B cell (primary cell): ENCODE data around the gene MAML2. TPM values are rescaled to one million over a fixed set of nuclear protein-coding genes. Genes with fewer than 3 reads are reported as not detected.

Experiments used
- ATAC-seq: fragments of 200-7000 bp; cut with Tn5 transposase; one replicate; pipeline ENCODE4 v1.10.0; 2021; ENCODE audit warnings: low read depth, mild to moderate bottlenecking, moderate number of reproducible peaks, moderate library complexity
- CTCF ChIA-PET: fragments of 350-600 bp; sonication (Branson Sonifier 250); formaldehyde crosslinking; loops from one replicate; lab custom pipeline; 2021; ENCODE audit warnings: antibody characterized with exemption, inconsistent platforms; lab: Charles Lee
- POLR2A ChIA-PET: fragments of 350-600 bp; sonication (Branson Sonifier 250); formaldehyde crosslinking; loops from one replicate; lab custom pipeline; 2021; ENCODE audit warnings: antibody characterized with exemption; lab: Charles Lee
- DNase-seq: peaks from one replicate; pipeline ENCODE4 v3.0.0; 2013
- H2AFZ ChIP-seq: 2 replicates; pipeline ENCODE4 v1.6.1; 2012; ENCODE audit warnings: mild to moderate bottlenecking, low read depth, low read length; ENCODE audit not compliant: insufficient read depth, poor library complexity, severe bottlenecking
- H3K27ac ChIP-seq, 2 donors: 1 replicate in 1 of 2; 2 replicates in 1 of 2; pipeline ENCODE4 v1.5.1; 2012 to 2013; ENCODE audit warnings: low read length in 2 of 2, mild to moderate bottlenecking in 2 of 2, moderate library complexity in 1 of 2
- H3K27me3 ChIP-seq, 4 experiments: fragments of 200-600 bp in 1 of 4; sonication (generic) in 1 of 4; replicated peaks in 1 of 4; 1 replicate in 2 of 4; 2 replicates in 2 of 4; pipeline versions ENCODE4 v1.6.1 to v1.7.0; 2013 to 2016; ENCODE audit warnings: low read length in 3 of 4, mild to moderate bottlenecking in 2 of 4, mixed read lengths in 1 of 4, moderate library complexity in 1 of 4; ENCODE audit not compliant: insufficient read depth in 4 of 4, control insufficient read depth in 3 of 4; ENCODE audit errors: control extremely low read depth in 1 of 4
- H3K36me3 ChIP-seq, 2 experiments: replicated peaks in 1 of 2; 1 replicate in 1 of 2; 2 replicates in 1 of 2; pipeline versions ENCODE4 v1.6.1 to v1.7.1; 2013; ENCODE audit warnings: low read length in 1 of 2; ENCODE audit not compliant: insufficient read depth in 2 of 2, control insufficient read depth in 1 of 2; ENCODE audit errors: control extremely low read depth in 1 of 2, extremely low read depth in 1 of 2
- H3K4me1 ChIP-seq, 2 donors: fragments of 200-600 bp in 1 of 2; sonication (generic) in 1 of 2; 1 replicate in 1 of 2; 2 replicates in 1 of 2; pipeline versions ENCODE4 v1.5.1 to v1.6.1; 2013 to 2017; ENCODE audit warnings: low read length in 2 of 2; ENCODE audit not compliant: control insufficient read depth in 2 of 2, insufficient read depth in 2 of 2
- H3K4me2 ChIP-seq: replicated peaks from 2 replicates; pipeline ENCODE3; 2012; ENCODE audit warnings: mild to moderate bottlenecking, low read depth, low read length; ENCODE audit not compliant: poor library complexity, severe bottlenecking
- H3K4me3 ChIP-seq, 5 experiments: fragments of 200-600 bp in 1 of 5; sonication (generic) in 1 of 5; 1 replicate in 3 of 5; 2 replicates in 2 of 5; pipeline versions ENCODE4 v1.5.1 to v1.7.0; 2011 to 2016; ENCODE audit warnings: low read length in 4 of 5, mild to moderate bottlenecking in 4 of 5, low read depth in 2 of 5, control low read depth in 1 of 5, moderate library complexity in 1 of 5; ENCODE audit not compliant: insufficient read depth in 1 of 5; ENCODE audit errors: control extremely low read depth in 1 of 5, extremely low read depth in 1 of 5
- H3K79me2 ChIP-seq: fragments of 200-600 bp; sonication (generic); one replicate; pipeline ENCODE4 v1.6.0; 2016; ENCODE audit warnings: low read length; ENCODE audit not compliant: control insufficient read depth, insufficient read depth
- H3K9ac ChIP-seq: fragments of 200-600 bp; sonication (generic); 2 replicates; pipeline ENCODE4 v1.6.1; 2017; ENCODE audit warnings: mild to moderate bottlenecking, low read length, moderate library complexity
- H3K9me3 ChIP-seq, 3 donors: one replicate each; pipeline versions ENCODE4 v1.6.1 to v1.7.1; 2013; ENCODE audit warnings: low read length in 2 of 3; ENCODE audit not compliant: control insufficient read depth in 2 of 3, insufficient read depth in 1 of 3; ENCODE audit errors: control extremely low read depth in 1 of 3
- H4K20me1 ChIP-seq: 2 replicates; pipeline ENCODE4 v1.6.0; 2012; ENCODE audit warnings: mild to moderate bottlenecking, low read length; ENCODE audit not compliant: insufficient read depth, control insufficient read depth, poor library complexity, severe bottlenecking
- H3K27ac Mint-ChIP-seq: one replicate; pipeline ENCODE4 v1.8.0; 2021; ENCODE audit warnings: mixed read lengths
- H3K27me3 Mint-ChIP-seq: one replicate; pipeline ENCODE4 v1.8.0; 2021; ENCODE audit warnings: mixed read lengths
- H3K4me1 Mint-ChIP-seq: one replicate; pipeline ENCODE4 v1.8.0; 2021; ENCODE audit warnings: mixed read lengths
- H3K4me3 Mint-ChIP-seq: one replicate; pipeline ENCODE4 v1.8.0; 2021; ENCODE audit warnings: mixed read lengths
- H3K9me3 Mint-ChIP-seq: one replicate; pipeline ENCODE4 v1.8.0; 2022; ENCODE audit warnings: mixed read lengths; ENCODE audit not compliant: insufficient read depth
- EZH2 ChIP-seq: IDR thresholded peaks from 2 replicates; pipeline ENCODE4 v1.6.1; 2012; ENCODE audit warnings: borderline replicate concordance, low read depth, mild to moderate bottlenecking, moderate library complexity, low read length; ENCODE audit not compliant: insufficient read depth, poor library complexity, severe bottlenecking
- WGBS: methylation state at CpG from one replicate; pipeline ENCODE4 v1.1.5; 2013; ENCODE audit warnings: missing lambda C conversion rate; ENCODE audit not compliant: insufficient coverage; 5-methylcytosine and 5-hydroxymethylcytosine counted together
- intact Hi-C: fragments of 100-400 bp; cut with micrococcal nuclease; formaldehyde crosslinking; loops from one replicate; pipeline ENCODE4 v1.10.0; 2022
- polyA plus RNA-seq: library from polyadenylated mRNA; depleted of rRNA; stranded (reverse); fragments of >200 nt; gene quantifications from 2 replicates; pipeline ENCODE4 v1.2.3, GENCODE V29; 2012
- total RNA-seq, 2 donors: library from RNA; stranded (reverse); fragments of 120-200 nt in 1 of 2; gene quantifications; 1 replicate in 1 of 2; 2 replicates in 1 of 2; pipeline versions ENCODE4 v1.2.3 to v1.2.4, GENCODE V29; 2013 to 2022
- TF ChIP-seq, protein P1 (sequence below): fragments of 200-600 bp; IDR thresholded peaks from one replicate; pipeline ENCODE4 v1.8.0; 2022; ENCODE audit warnings: antibody characterized with exemption, mild to moderate bottlenecking

MAML2 gene
- total and polyA plus RNA-seq, 2 donors (not counting 1 experiment from before 2014, with no cell fraction given): 10.7 to 26.4 TPM

- no peaks in the 10 kb centered on the region for H3K4me1 Mint-ChIP-seq
- POLR2A ChIA-PET: no interaction called here
- no peaks in the 10 kb centered on the region for H4K20me1 ChIP-seq
- no peaks in the 10 kb centered on the region for H3K79me2 ChIP-seq
- CTCF ChIA-PET: no interaction called here
- H3K27me3 Mint-ChIP-seq: no peaks in the 10 kb centered on the region
- H3K27ac Mint-ChIP-seq: no peak overlapping the region
- H3K9me3 ChIP-seq: no peaks in the 10 kb centered on the region
- no CpG with 5 or more reads among the region's 1 CpG for WGBS
- ATAC-seq (no peak), DNase-seq (no peak)
- no peaks in the 10 kb centered on the region for H3K36me3 ChIP-seq
- intact Hi-C loops: no loop called here
- H2AFZ ChIP-seq: no peak overlapping the region
- no peak overlapping the region for H3K27ac ChIP-seq
- H3K4me1 ChIP-seq: no peaks in the 10 kb centered on the region
- TF ChIP-seq, protein P1, sequence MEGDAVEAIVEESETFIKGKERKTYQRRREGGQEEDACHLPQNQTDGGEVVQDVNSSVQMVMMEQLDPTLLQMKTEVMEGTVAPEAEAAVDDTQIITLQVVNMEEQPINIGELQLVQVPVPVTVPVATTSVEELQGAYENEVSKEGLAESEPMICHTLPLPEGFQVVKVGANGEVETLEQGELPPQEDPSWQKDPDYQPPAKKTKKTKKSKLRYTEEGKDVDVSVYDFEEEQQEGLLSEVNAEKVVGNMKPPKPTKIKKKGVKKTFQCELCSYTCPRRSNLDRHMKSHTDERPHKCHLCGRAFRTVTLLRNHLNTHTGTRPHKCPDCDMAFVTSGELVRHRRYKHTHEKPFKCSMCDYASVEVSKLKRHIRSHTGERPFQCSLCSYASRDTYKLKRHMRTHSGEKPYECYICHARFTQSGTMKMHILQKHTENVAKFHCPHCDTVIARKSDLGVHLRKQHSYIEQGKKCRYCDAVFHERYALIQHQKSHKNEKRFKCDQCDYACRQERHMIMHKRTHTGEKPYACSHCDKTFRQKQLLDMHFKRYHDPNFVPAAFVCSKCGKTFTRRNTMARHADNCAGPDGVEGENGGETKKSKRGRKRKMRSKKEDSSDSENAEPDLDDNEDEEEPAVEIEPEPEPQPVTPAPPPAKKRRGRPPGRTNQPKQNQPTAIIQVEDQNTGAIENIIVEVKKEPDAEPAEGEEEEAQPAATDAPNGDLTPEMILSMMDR: no peak
- TF ChIP-seq EZH2: no peak
- no peak overlapping the region for H3K4me2 ChIP-seq
- H3K9me3 Mint-ChIP-seq: peaks cover 3% of the 10 kb centered on the region
- no peaks in the 10 kb centered on the region for H3K27me3 ChIP-seq
- no peak overlapping the region for H3K4me3 ChIP-seq
- no peak overlapping the region for H3K9ac ChIP-seq
- H3K4me3 Mint-ChIP-seq: no peak overlapping the region
Observed at GRCh38 chr11:95968585-95968984, 374.4 kb downstream of the MAML2 start.

DNA sequence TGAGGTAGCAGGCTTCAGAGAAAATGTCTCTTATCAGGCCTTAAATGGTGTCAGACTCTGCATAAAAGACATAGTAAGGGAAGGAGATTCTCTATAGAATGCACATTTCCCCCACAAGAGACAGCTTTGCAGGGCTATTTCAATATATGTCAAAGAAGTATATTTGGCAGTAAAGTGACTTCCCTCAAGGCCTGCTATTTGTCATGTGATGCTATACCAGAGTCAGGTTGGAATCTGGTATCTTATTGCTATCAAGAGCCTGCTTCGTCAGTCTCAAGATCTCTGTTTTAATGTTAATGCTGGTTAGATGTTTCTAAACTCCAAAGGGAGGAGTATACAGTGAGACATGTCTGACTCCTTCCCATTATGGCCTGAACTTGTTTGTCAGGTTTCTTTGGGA lies 378.7 kb downstream of the MAML2 start:
- Mint-ChIP-seq H3K4me3 (no peak overlapping the region), H3K9me3 (peaks cover 3% of the 10 kb centered on the region), H3K4me1 (no peaks in the 10 kb centered on the region), H3K27ac (no peak overlapping the region), H3K27me3 (no peaks in the 10 kb centered on the region)
- no peak overlapping the region for H3K9ac ChIP-seq
- DNase-seq (no peak), ATAC-seq (no peak)
- H3K4me3 ChIP-seq: no peak overlapping the region
- H4K20me1 ChIP-seq: no peaks in the 10 kb centered on the region
- intact Hi-C loops: no loop called here
- H3K79me2 ChIP-seq: no peaks in the 10 kb centered on the region
- TF ChIP-seq, protein P1: no peak
- no peak for TF ChIP-seq EZH2
- H3K4me2 ChIP-seq: no peak overlapping the region
- ChIA-PET CTCF (no interaction called here), POLR2A (no interaction called here)
- no peaks in the 10 kb centered on the region for H3K9me3 ChIP-seq
- no peaks in the 10 kb centered on the region for H3K27me3 ChIP-seq
- no peak overlapping the region for H3K27ac ChIP-seq
- no peaks in the 10 kb centered on the region for H3K36me3 ChIP-seq
- 100% methylated on average over 1 of the region's 1 CpG for whole genome bisulfite sequencing
- no peak overlapping the region for H2AFZ ChIP-seq
- no peaks in the 10 kb centered on the region for H3K4me1 ChIP-seq
